Large intestine (tissue), 3 donors: Measurements from ENCODE around the gene DDOST. TPM values are rescaled to one million over a fixed set of nuclear protein-coding genes. Genes with fewer than 3 reads are reported as not detected.

Source experiments
- DNase-seq, 2 donors: peaks; one replicate each; pipeline versions ENCODE4 v3.0.0 to v3.0.0-alpha.2; 2013
- H3K27ac ChIP-seq: one replicate; pipeline ENCODE4 v1.5.1; 2013; ENCODE audit warnings: low read length
- H3K27me3 ChIP-seq: 2 replicates; pipeline ENCODE4 v1.6.1; 2013; ENCODE audit warnings: low read length; ENCODE audit not compliant: control insufficient read depth, insufficient read depth
- H3K36me3 ChIP-seq: 2 replicates; pipeline ENCODE4 v1.6.1; 2013; ENCODE audit warnings: low read length; ENCODE audit not compliant: control insufficient read depth, insufficient read depth
- H3K4me1 ChIP-seq: one replicate; pipeline ENCODE4 v1.6.1; 2013; ENCODE audit warnings: low read length; ENCODE audit not compliant: control insufficient read depth, insufficient read depth
- H3K4me3 ChIP-seq: one replicate; pipeline ENCODE4 v1.5.1; 2013; ENCODE audit warnings: low read length
- H3K9me3 ChIP-seq: one replicate; pipeline ENCODE4 v1.6.1; 2013; ENCODE audit warnings: mild to moderate bottlenecking, low read depth, low read length, moderate library complexity; ENCODE audit not compliant: control insufficient read depth
- WGBS: methylation state at CpG from one replicate; pipeline ENCODE4 v1.1.5; 2013; ENCODE audit warnings: low lambda C conversion rate; ENCODE audit not compliant: insufficient coverage; 5-methylcytosine and 5-hydroxymethylcytosine counted together
- polyA plus RNA-seq: library from polyadenylated mRNA; unstranded; fragments of 120-200 nt; gene quantifications from one replicate; pipeline ENCODE4 v1.2.1, GENCODE V29; 2013

The DDOST gene
- polyA plus RNA-seq, 1 donor: 201 TPM

DNA sequence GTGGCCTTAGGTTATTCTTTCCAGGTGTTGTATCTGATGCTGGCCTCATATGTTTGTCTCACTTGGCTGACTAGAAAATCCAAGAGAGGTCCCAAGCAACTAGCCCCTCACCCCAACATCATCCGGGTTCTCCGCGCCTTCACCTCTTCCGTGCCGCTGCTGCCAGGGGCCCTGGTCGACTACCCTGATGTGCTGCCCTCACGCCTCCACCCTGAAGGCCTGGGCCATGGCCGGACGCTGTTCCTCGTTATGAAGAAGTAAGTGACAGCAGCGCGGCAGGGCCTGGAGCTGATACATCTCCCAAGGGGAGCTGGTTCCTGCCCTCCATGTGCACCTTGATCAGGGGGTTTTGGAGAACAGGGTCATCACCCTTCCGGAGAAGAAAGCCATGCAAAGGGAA, 16.8 kb downstream of the DDOST start:
- Histone ChIP-seq H3K27me3 (no peaks in the 10 kb centered on the region), H3K9me3 (no peaks in the 10 kb centered on the region), H3K36me3 (peaks cover 79% of the 10 kb centered on the region), H3K4me1 (no peaks in the 10 kb centered on the region), H3K27ac (no peak overlapping the region), H3K4me3 (no peak overlapping the region)
- DNase-seq: no peak
- no CpG with 5 or more reads among the region's 13 CpGs for WGBS

DNA sequence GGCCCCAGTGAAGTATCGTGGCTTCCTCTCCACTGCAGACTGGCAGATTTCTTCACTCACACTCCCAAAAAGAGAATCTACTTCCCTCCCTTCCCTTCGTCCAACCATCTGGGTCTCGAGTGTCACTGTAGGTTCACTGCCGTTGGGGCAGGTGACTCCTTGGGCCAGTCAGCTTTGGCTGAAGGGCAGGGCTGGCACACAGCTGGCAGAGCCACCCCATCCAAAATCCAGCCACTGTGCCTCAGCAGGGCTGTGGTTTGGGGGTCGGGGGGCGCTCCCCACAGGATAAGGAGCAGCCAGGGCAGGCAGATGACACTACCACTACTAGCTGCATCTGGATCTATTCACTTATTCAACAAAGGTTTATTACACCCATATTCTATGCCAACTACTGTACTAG, 18.1 kb downstream of the DDOST start:
- no peak overlapping the region for H3K27ac ChIP-seq
- H3K27me3 ChIP-seq: no peaks in the 10 kb centered on the region
- H3K9me3 ChIP-seq: no peaks in the 10 kb centered on the region
- H3K4me1 ChIP-seq: no peaks in the 10 kb centered on the region
- H3K36me3 ChIP-seq: peaks cover 79% of the 10 kb centered on the region
- DNase-seq: no peak
- no peak overlapping the region for H3K4me3 ChIP-seq
- no CpG with 5 or more reads among the region's 6 CpGs for WGBS

DNA sequence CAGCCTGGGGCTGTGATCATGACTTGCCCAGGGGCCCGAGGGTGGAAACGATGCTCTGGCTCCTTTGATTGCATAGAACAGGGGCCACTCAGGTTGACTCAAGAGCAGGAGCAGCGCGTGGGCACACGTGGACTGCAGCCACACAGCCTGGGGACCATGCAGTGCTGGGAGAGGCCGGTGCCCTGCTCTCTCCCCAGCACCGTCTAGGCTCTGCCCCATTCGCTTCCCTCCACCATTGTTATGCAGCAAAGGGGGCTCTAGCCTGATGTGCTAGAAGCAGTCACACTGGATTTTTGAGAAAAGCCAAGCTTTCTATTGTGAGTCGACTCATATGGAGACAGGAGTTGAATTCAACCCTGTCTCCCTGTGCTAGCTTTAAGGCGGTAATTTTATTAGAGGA, 19.2 kb downstream of the DDOST start:
- Histone ChIP-seq H3K27me3 (no peaks in the 10 kb centered on the region), H3K27ac (no peak overlapping the region), H3K4me3 (no peak overlapping the region), H3K9me3 (no peaks in the 10 kb centered on the region), H3K4me1 (no peaks in the 10 kb centered on the region), H3K36me3 (peaks cover 84% of the 10 kb centered on the region)
- no peak for DNase-seq
- WGBS: 87% methylated on average over 3 of the region's 10 CpGs

DNA sequence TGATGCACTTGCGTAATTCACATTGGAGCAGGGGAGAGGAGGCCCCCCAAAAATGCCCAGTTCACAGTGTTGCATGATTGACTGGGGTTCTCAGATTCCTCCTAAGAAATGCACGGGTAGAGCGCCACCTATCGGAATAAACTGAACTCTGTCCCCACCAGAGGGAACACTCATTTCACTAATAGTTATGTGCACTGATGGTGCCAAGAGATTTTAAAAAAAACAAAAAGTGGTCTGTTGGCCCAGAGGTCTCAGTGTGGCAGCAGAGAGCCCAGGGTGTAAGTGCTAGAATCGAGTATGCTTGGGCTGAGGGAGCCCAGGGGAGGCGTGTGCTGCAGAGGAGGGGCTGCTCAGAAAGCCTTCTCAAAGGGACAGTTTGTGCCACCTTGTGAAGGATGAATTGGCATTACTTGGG, 21.0 kb downstream of the DDOST start:
- H3K36me3 ChIP-seq: peaks cover 74% of the 10 kb centered on the region
- no peaks in the 10 kb centered on the region for H3K9me3 ChIP-seq
- no peak overlapping the region for H3K27ac ChIP-seq
- H3K4me3 ChIP-seq: no peak overlapping the region
- WGBS: 60% methylated on average over 1 of the region's 6 CpGs
- no peaks in the 10 kb centered on the region for H3K4me1 ChIP-seq
- no peaks in the 10 kb centered on the region for H3K27me3 ChIP-seq
- peak in 1 of 2 donors; percentile 34 for DNase-seq

DNA sequence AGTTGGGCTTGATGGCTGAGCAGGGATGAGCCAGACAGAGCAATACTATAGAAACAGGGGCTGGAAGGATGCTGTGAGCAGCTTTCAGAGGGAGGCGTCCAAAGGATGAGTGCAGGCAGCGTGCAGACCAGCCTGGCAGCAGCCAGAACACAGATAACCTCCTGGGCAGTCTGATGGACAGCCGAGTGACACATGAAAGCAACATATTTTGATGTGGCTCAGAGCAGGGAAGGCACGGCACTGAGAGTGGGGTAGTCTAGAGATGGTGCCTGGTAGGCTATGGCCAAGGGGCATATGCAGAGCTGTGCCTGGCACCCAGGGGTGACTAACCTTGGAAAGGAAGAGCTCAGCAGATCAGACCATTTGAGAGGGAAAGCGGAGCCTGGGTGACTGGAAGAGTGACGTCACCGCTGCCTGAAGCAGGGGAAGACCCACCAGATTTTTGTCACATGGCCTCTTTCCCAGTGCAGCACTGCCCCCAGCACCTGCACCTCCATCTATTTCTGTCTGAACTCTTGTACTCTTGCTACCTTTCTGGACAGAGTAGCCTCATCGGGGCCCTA, 24.3 kb downstream of the DDOST start:
- Histone ChIP-seq H3K27ac (no peak overlapping the region), H3K27me3 (no peaks in the 10 kb centered on the region), H3K36me3 (peaks cover 46% of the 10 kb centered on the region), H3K4me3 (no peak overlapping the region), H3K9me3 (no peaks in the 10 kb centered on the region), H3K4me1 (peaks cover 13% of the 10 kb centered on the region)
- WGBS: no CpG with 5 or more reads among the region's 8 CpGs
- no peak for DNase-seq

DNA sequence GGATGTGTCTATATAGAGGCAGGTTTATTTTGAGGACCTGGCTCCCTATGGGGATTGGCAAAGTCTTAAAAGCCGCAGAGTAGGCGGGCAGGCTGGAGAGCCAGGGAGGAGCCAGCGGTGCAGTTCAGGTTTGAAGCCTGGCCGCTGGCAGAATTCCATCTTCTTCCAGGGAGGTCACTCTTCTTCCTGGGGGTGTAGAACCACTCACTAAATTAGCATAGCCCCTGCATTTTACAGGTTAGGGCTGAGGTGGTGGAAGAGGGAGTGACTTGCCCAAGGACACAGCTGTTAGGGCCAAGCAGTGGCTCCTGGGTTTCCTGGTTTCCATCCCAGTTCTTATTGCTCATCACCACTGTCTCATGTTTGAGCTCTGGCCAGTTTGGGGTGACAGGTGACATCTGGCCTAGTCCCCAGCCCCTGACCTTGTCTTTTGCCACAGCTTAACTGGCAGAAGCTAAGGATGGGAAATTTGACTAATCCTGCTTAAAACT, 26.5 kb downstream of the DDOST start:
- H3K27me3 ChIP-seq: peaks cover 3% of the 10 kb centered on the region
- H3K36me3 ChIP-seq: peaks cover 26% of the 10 kb centered on the region
- peak overlapping the region; percentile 8 for H3K27ac ChIP-seq
- no peaks in the 10 kb centered on the region for H3K9me3 ChIP-seq
- peak; percentile 7 to 38 for DNase-seq
- H3K4me3 ChIP-seq: peak overlapping the region; percentile 44
- WGBS: no CpG with 5 or more reads among the region's 4 CpGs
- H3K4me1 ChIP-seq: peaks cover 13% of the 10 kb centered on the region

DNA sequence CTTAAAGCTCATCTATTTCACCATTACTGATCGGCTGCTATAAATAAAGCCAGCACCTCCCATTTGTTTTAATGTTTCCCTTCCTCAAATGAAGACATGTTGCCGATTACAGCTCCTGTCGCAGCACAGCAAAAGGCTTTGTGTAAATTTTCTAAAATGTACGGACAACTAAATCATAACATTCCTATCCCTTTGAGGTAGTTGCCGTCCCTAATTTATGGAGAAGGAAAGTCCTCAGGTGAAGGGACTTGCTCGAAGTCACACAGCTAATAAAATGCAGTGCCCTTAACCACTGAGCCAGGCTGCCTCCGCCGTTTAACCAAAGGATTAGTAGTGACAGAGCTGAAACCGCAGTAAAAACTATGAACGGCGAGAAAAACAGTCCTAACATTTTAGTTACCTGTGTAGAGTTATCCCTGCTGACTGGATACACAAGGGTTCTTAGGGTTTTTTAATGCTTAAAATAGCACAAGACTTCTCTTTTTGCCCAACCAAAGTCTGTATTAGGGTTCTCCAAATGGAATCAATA, 27.0 kb downstream of the DDOST start:
- peaks cover 3% of the 10 kb centered on the region for H3K27me3 ChIP-seq
- H3K27ac ChIP-seq: peak overlapping the region; percentile 8
- H3K9me3 ChIP-seq: no peaks in the 10 kb centered on the region
- H3K4me3 ChIP-seq: peak overlapping the region; percentile 44
- H3K36me3 ChIP-seq: peaks cover 21% of the 10 kb centered on the region
- DNase-seq: no peak
- WGBS: 0% methylated on average over 2 of the region's 11 CpGs
- peaks cover 13% of the 10 kb centered on the region for H3K4me1 ChIP-seq

DNA sequence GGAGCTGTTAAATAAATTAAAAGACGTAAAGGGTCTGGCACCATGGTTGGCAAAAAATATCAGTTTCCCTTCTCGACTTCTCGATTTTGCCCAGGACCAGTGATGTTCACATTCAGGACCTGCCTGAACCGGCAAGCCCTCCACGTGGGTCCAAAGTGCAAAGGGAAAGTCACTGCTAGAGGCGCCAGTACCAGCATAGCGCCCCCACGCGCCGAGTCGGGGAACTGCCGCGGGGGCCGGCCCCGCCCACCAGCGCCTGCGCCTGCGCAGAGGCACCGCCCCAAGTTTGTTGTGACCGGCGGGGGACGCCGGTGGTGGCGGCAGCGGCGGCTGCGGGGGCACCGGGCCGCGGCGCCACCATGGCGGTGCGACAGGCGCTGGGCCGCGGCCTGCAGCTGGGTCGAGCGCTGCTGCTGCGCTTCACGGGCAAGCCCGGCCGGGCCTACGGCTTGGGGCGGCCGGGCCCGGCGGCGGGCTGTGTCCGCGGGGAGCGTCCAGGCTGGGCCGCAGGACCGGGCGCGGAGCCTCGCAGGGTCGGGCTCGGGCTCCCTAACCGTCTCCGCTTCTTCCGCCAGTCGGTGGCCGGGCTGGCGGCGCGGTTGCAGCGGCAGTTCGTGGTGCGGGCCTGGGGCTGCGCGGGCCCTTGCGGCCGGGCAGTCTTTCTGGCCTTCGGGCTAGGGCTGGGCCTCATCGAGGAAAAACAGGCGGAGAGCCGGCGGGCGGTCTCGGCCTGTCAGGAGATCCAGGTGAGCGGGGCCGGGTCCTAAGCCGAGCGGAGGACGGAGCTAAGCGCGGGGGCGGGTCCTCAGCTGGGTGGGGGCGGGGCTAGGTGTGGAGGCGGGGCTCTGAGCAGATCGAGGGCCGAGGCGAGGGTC, 27.7 kb downstream of the DDOST start, which contains the start of gene PINK1:
TSS of gene PINK1 (plus strand) at position 269 of the 875 bp plus-strand sequence. CDS start at position 360, 91 bp downstream.
- no CpG with 5 or more reads among the region's 93 CpGs for WGBS
- H3K4me1 ChIP-seq: peaks cover 13% of the 10 kb centered on the region

DNA sequence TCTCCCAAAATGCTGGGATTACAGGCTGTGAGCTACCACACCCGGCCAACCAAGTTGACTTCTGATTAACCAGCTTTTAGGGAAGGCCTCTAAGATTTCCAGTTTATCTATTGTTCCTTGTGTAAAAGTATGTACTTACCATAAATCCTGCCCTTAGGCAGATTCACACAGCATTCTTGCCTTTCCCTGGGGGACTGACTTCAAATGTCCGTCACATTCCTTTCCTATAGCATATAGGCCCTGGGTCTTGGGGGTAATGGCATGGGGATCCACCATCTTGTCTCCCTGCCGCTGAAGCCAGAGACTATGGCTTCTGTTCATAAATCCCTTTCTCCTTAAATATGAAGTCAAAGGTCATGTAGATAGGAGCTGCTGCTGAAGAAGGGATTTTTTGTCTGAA, 28.8 kb downstream of the DDOST start:
- Histone ChIP-seq H3K4me1 (peaks cover 13% of the 10 kb centered on the region), H3K27ac (no peak overlapping the region), H3K4me3 (no peak overlapping the region), H3K27me3 (peaks cover 7% of the 10 kb centered on the region), H3K36me3 (peaks cover 4% of the 10 kb centered on the region), H3K9me3 (no peaks in the 10 kb centered on the region)
- DNase-seq: no peak
- no CpG with 5 or more reads among the region's 3 CpGs for whole genome bisulfite sequencing

More for the DNA sequence above, 27.7 kb downstream of the DDOST start, which contains the start of gene PINK1:
- Histone ChIP-seq H3K36me3 (peaks cover 14% of the 10 kb centered on the region), H3K4me3 (peak within 1 kb of the TSS; percentile 44), H3K9me3 (no peaks in the 10 kb centered on the region), H3K27ac (peak within 1 kb of the TSS; percentile 60), H3K27me3 (peaks cover 3% of the 10 kb centered on the region)
- DNase-seq: peak; percentile 84 to 91

DNA sequence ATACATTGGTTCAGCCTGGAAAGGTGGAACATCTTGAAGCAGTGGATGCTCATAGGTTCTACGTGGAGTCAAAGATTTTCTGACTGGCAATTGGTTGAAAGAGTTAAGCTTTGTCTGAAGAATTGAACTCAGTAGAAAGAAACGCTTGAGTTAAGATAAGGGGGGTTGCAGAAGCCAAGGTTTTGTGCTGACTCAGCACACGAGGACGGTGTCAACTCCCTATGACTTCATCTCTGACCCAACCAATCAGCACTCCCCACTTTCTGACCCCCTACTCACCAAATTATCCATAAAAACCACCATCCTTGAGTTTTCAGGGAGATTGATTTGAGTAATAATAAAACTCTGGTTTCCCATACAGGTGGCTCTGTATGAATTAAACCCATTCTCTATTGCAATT, 30.4 kb downstream of the DDOST start:
- H3K4me1 ChIP-seq: peaks cover 13% of the 10 kb centered on the region
- peaks cover 13% of the 10 kb centered on the region for H3K27me3 ChIP-seq
- no peak overlapping the region for H3K27ac ChIP-seq
- no peaks in the 10 kb centered on the region for H3K36me3 ChIP-seq
- no peak overlapping the region for H3K4me3 ChIP-seq
- no peaks in the 10 kb centered on the region for H3K9me3 ChIP-seq
- WGBS: no CpG with 5 or more reads among the region's 4 CpGs
- DNase-seq: no peak
